B cell (primary cell): ENCODE measurements around the gene HDAC5. TPM values are rescaled to one million over a fixed set of nuclear protein-coding genes. Genes with fewer than 3 reads are reported as not detected.

ENCODE experiments used
- ATAC-seq: fragments of 200-7000 bp; cut with Tn5 transposase; one replicate; pipeline ENCODE4 v1.10.0; 2021; ENCODE audit warnings: low read depth, mild to moderate bottlenecking, moderate number of reproducible peaks, moderate library complexity
- CTCF ChIA-PET: fragments of 350-600 bp; sonication (Branson Sonifier 250); formaldehyde crosslinking; loops from one replicate; lab custom pipeline; 2021; ENCODE audit warnings: antibody characterized with exemption, inconsistent platforms; lab: Charles Lee
- POLR2A ChIA-PET: fragments of 350-600 bp; sonication (Branson Sonifier 250); formaldehyde crosslinking; loops from one replicate; lab custom pipeline; 2021; ENCODE audit warnings: antibody characterized with exemption; lab: Charles Lee
- DNase-seq: peaks from one replicate; pipeline ENCODE4 v3.0.0; 2013
- H2AFZ ChIP-seq: 2 replicates; pipeline ENCODE4 v1.6.1; 2012; ENCODE audit warnings: mild to moderate bottlenecking, low read depth, low read length; ENCODE audit not compliant: insufficient read depth, poor library complexity, severe bottlenecking
- H3K27ac ChIP-seq, 2 donors: 1 replicate in 1 of 2; 2 replicates in 1 of 2; pipeline ENCODE4 v1.5.1; 2012 to 2013; ENCODE audit warnings: low read length in 2 of 2, mild to moderate bottlenecking in 2 of 2, moderate library complexity in 1 of 2
- H3K27me3 ChIP-seq, 4 experiments: fragments of 200-600 bp in 1 of 4; sonication (generic) in 1 of 4; replicated peaks in 1 of 4; 1 replicate in 2 of 4; 2 replicates in 2 of 4; pipeline versions ENCODE4 v1.6.1 to v1.7.0; 2013 to 2016; ENCODE audit warnings: low read length in 3 of 4, mild to moderate bottlenecking in 2 of 4, mixed read lengths in 1 of 4, moderate library complexity in 1 of 4; ENCODE audit not compliant: insufficient read depth in 4 of 4, control insufficient read depth in 3 of 4; ENCODE audit errors: control extremely low read depth in 1 of 4
- H3K36me3 ChIP-seq, 2 experiments: replicated peaks in 1 of 2; 1 replicate in 1 of 2; 2 replicates in 1 of 2; pipeline versions ENCODE4 v1.6.1 to v1.7.1; 2013; ENCODE audit warnings: low read length in 1 of 2; ENCODE audit not compliant: insufficient read depth in 2 of 2, control insufficient read depth in 1 of 2; ENCODE audit errors: control extremely low read depth in 1 of 2, extremely low read depth in 1 of 2
- H3K4me1 ChIP-seq, 2 donors: fragments of 200-600 bp in 1 of 2; sonication (generic) in 1 of 2; 1 replicate in 1 of 2; 2 replicates in 1 of 2; pipeline versions ENCODE4 v1.5.1 to v1.6.1; 2013 to 2017; ENCODE audit warnings: low read length in 2 of 2; ENCODE audit not compliant: control insufficient read depth in 2 of 2, insufficient read depth in 2 of 2
- H3K4me2 ChIP-seq: replicated peaks from 2 replicates; pipeline ENCODE3; 2012; ENCODE audit warnings: mild to moderate bottlenecking, low read depth, low read length; ENCODE audit not compliant: poor library complexity, severe bottlenecking
- H3K4me3 ChIP-seq, 5 experiments: fragments of 200-600 bp in 1 of 5; sonication (generic) in 1 of 5; 1 replicate in 3 of 5; 2 replicates in 2 of 5; pipeline versions ENCODE4 v1.5.1 to v1.7.0; 2011 to 2016; ENCODE audit warnings: low read length in 4 of 5, mild to moderate bottlenecking in 4 of 5, low read depth in 2 of 5, control low read depth in 1 of 5, moderate library complexity in 1 of 5; ENCODE audit not compliant: insufficient read depth in 1 of 5; ENCODE audit errors: control extremely low read depth in 1 of 5, extremely low read depth in 1 of 5
- H3K79me2 ChIP-seq: fragments of 200-600 bp; sonication (generic); one replicate; pipeline ENCODE4 v1.6.0; 2016; ENCODE audit warnings: low read length; ENCODE audit not compliant: control insufficient read depth, insufficient read depth
- H3K9ac ChIP-seq: fragments of 200-600 bp; sonication (generic); 2 replicates; pipeline ENCODE4 v1.6.1; 2017; ENCODE audit warnings: mild to moderate bottlenecking, low read length, moderate library complexity
- H3K9me3 ChIP-seq, 3 donors: one replicate each; pipeline versions ENCODE4 v1.6.1 to v1.7.1; 2013; ENCODE audit warnings: low read length in 2 of 3; ENCODE audit not compliant: control insufficient read depth in 2 of 3, insufficient read depth in 1 of 3; ENCODE audit errors: control extremely low read depth in 1 of 3
- H4K20me1 ChIP-seq: 2 replicates; pipeline ENCODE4 v1.6.0; 2012; ENCODE audit warnings: mild to moderate bottlenecking, low read length; ENCODE audit not compliant: insufficient read depth, control insufficient read depth, poor library complexity, severe bottlenecking
- H3K27ac Mint-ChIP-seq: one replicate; pipeline ENCODE4 v1.8.0; 2021; ENCODE audit warnings: mixed read lengths
- H3K27me3 Mint-ChIP-seq: one replicate; pipeline ENCODE4 v1.8.0; 2021; ENCODE audit warnings: mixed read lengths
- H3K4me1 Mint-ChIP-seq: one replicate; pipeline ENCODE4 v1.8.0; 2021; ENCODE audit warnings: mixed read lengths
- H3K4me3 Mint-ChIP-seq: one replicate; pipeline ENCODE4 v1.8.0; 2021; ENCODE audit warnings: mixed read lengths
- H3K9me3 Mint-ChIP-seq: one replicate; pipeline ENCODE4 v1.8.0; 2022; ENCODE audit warnings: mixed read lengths; ENCODE audit not compliant: insufficient read depth
- EZH2 ChIP-seq: IDR thresholded peaks from 2 replicates; pipeline ENCODE4 v1.6.1; 2012; ENCODE audit warnings: borderline replicate concordance, low read depth, mild to moderate bottlenecking, moderate library complexity, low read length; ENCODE audit not compliant: insufficient read depth, poor library complexity, severe bottlenecking
- WGBS: methylation state at CpG from one replicate; pipeline ENCODE4 v1.1.5; 2013; ENCODE audit warnings: missing lambda C conversion rate; ENCODE audit not compliant: insufficient coverage; 5-methylcytosine and 5-hydroxymethylcytosine counted together
- intact Hi-C: fragments of 100-400 bp; cut with micrococcal nuclease; formaldehyde crosslinking; loops from one replicate; pipeline ENCODE4 v1.10.0; 2022
- polyA plus RNA-seq: library from polyadenylated mRNA; depleted of rRNA; stranded (reverse); fragments of >200 nt; gene quantifications from 2 replicates; pipeline ENCODE4 v1.2.3, GENCODE V29; 2012
- total RNA-seq, 2 donors: library from RNA; stranded (reverse); fragments of 120-200 nt in 1 of 2; gene quantifications; 1 replicate in 1 of 2; 2 replicates in 1 of 2; pipeline versions ENCODE4 v1.2.3 to v1.2.4, GENCODE V29; 2013 to 2022
- TF ChIP-seq, protein P1 (sequence below): fragments of 200-600 bp; IDR thresholded peaks from one replicate; pipeline ENCODE4 v1.8.0; 2022; ENCODE audit warnings: antibody characterized with exemption, mild to moderate bottlenecking

Gene HDAC5
- total and polyA plus RNA-seq, 2 donors (not counting 1 experiment from before 2014, with no cell fraction given) = 99.8 to 104 TPM

DNA sequence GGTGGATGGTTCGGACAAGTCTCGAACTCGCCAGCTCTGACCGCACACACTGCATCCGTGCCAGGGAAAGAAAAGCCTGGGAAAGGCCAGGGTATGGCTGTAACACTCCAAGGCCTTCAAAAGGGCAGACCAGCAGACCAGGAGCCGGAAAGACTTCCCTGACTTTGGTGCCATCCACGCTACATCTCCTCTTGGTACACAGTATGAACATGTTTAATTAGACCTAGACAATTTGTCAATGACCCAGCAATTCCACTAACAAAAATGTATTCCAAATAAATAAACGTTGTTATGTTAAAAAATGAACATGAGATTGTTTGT is 637 bp upstream of the HDAC5 start:
- Histone ChIP-seq H4K20me1 (peaks cover 35% of the 10 kb centered on the region), H3K9ac (peak overlapping the region; percentile 91), H3K4me2 (peak overlapping the region; percentile 99), H3K4me3 (peak overlapping the region; percentile 71 to 98 (median 81)), H3K4me1 (peaks cover 18 to 26% of the 10 kb centered on the region in 2 donors), H3K79me2 (peaks cover 58% of the 10 kb centered on the region), H3K27ac (peak overlapping the region; percentile 43 to 71), H2AFZ (peak overlapping the region; percentile 93), H3K36me3 (peaks cover 0 to 1% of the 10 kb centered on the region in 2 experiments), H3K9me3 (no peaks in the 10 kb centered on the region), H3K27me3 (no peaks in the 10 kb centered on the region)
- H3K27ac Mint-ChIP-seq = peak overlapping the region; percentile 99
- CTCF ChIA-PET = interaction anchor here (0.8 to 2.2 kb wide), 18 partner anchors 10 to 239 kb away, joined by 3 to 16 read pairs (median 5); partner anchors contain the start of genes FAM171A2, GRN, HROB and LSM12
- intact Hi-C loops = loop anchor here (1.0 kb wide), 2 partner anchors 17 to 54 kb away; partner anchors contain the start of genes G6PC3 and HROB
- no peaks in the 10 kb centered on the region for H3K9me3 Mint-ChIP-seq
- H3K4me1 Mint-ChIP-seq = peaks cover 42% of the 10 kb centered on the region
- no peaks in the 10 kb centered on the region for H3K27me3 Mint-ChIP-seq
- peak overlapping the region; percentile 95 for H3K4me3 Mint-ChIP-seq
- ATAC-seq = no peak
- POLR2A ChIA-PET = interaction anchor here (0.8 to 1.6 kb wide), 8 partner anchors 10 to 221 kb away, joined by 3 to 5 read pairs (median 4); partner anchors contain the start of genes G6PC3, GRN, TMEM101 and TMUB2
- WGBS = 6% methylated on average over 6 of the region's 8 CpGs
- no peak for DNase-seq
- TF ChIP-seq EZH2 = no peak
- TF ChIP-seq, protein P1, sequence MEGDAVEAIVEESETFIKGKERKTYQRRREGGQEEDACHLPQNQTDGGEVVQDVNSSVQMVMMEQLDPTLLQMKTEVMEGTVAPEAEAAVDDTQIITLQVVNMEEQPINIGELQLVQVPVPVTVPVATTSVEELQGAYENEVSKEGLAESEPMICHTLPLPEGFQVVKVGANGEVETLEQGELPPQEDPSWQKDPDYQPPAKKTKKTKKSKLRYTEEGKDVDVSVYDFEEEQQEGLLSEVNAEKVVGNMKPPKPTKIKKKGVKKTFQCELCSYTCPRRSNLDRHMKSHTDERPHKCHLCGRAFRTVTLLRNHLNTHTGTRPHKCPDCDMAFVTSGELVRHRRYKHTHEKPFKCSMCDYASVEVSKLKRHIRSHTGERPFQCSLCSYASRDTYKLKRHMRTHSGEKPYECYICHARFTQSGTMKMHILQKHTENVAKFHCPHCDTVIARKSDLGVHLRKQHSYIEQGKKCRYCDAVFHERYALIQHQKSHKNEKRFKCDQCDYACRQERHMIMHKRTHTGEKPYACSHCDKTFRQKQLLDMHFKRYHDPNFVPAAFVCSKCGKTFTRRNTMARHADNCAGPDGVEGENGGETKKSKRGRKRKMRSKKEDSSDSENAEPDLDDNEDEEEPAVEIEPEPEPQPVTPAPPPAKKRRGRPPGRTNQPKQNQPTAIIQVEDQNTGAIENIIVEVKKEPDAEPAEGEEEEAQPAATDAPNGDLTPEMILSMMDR = peak; percentile 47

DNA sequence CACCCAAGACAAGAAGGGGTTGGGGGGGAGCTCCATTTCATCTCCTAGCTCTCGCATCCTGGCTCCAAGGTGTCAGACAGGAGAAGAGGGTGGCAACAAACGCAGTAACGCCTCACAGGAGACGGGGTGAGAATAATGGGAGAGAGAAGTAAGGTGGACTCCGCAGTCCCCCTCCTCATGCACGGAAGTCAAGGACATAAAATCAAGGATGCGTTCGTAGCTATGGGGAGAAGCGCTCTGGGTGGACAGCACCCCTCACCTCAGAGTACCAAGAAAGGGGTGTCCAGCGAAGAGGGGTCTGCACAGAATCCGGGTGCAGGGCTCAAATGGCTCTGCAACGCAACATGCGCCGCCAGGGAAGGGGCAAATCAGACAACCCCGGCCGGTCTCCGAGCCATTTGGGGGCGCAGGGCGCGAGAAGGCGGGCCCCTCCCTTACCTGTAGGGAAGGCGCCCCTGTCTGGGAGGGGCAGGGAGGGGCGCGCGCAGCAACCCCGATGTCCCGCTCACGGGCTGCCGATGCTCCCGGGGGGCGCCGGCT is 555 bp downstream of the HDAC5 start:
- Mint-ChIP-seq H3K27ac (peak overlapping the region; percentile 99), H3K4me3 (peak overlapping the region; percentile 95), H3K4me1 (peaks cover 50% of the 10 kb centered on the region), H3K27me3 (no peaks in the 10 kb centered on the region), H3K9me3 (no peaks in the 10 kb centered on the region)
- peaks cover 47% of the 10 kb centered on the region for H4K20me1 ChIP-seq
- DNase-seq = no peak
- peak overlapping the region; percentile 70 to 98 (median 73) for H3K4me3 ChIP-seq
- CTCF ChIA-PET = interaction anchor here (0.7 to 2.2 kb wide), 23 partner anchors 12 to 240 kb away, joined by 3 to 16 read pairs (median 5); partner anchors contain the start of genes FAM171A2, G6PC3, GRN and HROB
- H3K4me2 ChIP-seq = peak overlapping the region; percentile 99
- 1% methylated on average over 24 of the region's 32 CpGs for WGBS
- no peaks in the 10 kb centered on the region for H3K9me3 ChIP-seq
- peaks cover 18 to 26% of the 10 kb centered on the region in 2 donors for H3K4me1 ChIP-seq
- H2AFZ ChIP-seq = peak overlapping the region; percentile 81
- TF ChIP-seq, protein P1 = no peak
- peak; percentile 8 for ATAC-seq
- intact Hi-C loops = loop anchor here (1.0 kb wide), 2 partner anchors 11 to 63 kb away; partner anchors contain the start of gene TMUB2
- H3K27ac ChIP-seq = peak overlapping the region; percentile 38 to 90
- H3K9ac ChIP-seq = peak overlapping the region; percentile 91
- no peaks in the 10 kb centered on the region for H3K27me3 ChIP-seq
- peaks cover 70% of the 10 kb centered on the region for H3K79me2 ChIP-seq
- POLR2A ChIA-PET = interaction anchor here (0.5 to 1.6 kb wide), 14 partner anchors 9 to 446 kb away, joined by 3 to 11 read pairs (median 3); partner anchors contain the start of genes GRN, TMEM101 and TMUB2
- H3K36me3 ChIP-seq = peaks cover 1 to 4% of the 10 kb centered on the region in 2 experiments
